Lung microvascular endothelial cell (primary cell): ENCODE data around the gene TRIM17. TPM values are rescaled to one million over a fixed set of nuclear protein-coding genes. Genes with fewer than 3 reads are reported as not detected.

Experiments
- DNase-seq, 2 donors: peaks; one replicate each; pipeline versions ENCODE4 v3.0.0 to v3.0.0-alpha.2; 2010; ENCODE audit warnings: low read depth in 2 of 2
- total RNA-seq: library from RNA; depleted of rRNA; stranded (reverse); fragments of >200 nt; gene quantifications from 2 replicates; pipeline ENCODE4 v1.2.1, GENCODE V29; 2014

Gene TRIM17
- total RNA-seq, 1 donor from 2014 or later, result not detected

DNA sequence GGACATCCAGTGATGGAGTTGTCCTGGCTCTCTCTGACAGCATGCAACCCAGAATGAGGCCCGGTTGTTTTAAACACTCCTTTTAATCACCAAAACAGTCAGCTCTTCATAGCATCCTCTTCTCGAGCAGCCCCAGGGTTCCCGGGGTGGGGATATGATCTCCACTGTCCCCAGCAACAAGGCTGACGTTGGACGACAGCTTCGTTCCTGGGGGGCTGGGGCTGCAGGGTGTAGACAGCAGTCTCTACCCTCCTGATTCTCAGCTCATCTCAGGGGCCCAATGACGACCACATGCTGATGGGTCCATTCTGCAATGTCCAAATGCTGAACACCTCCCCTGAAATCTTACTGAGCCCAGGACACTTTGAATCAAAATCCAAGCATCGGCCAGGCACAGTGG is 37.0 kb downstream of the TRIM17 start:
- DNase-seq, result no peak

DNA sequence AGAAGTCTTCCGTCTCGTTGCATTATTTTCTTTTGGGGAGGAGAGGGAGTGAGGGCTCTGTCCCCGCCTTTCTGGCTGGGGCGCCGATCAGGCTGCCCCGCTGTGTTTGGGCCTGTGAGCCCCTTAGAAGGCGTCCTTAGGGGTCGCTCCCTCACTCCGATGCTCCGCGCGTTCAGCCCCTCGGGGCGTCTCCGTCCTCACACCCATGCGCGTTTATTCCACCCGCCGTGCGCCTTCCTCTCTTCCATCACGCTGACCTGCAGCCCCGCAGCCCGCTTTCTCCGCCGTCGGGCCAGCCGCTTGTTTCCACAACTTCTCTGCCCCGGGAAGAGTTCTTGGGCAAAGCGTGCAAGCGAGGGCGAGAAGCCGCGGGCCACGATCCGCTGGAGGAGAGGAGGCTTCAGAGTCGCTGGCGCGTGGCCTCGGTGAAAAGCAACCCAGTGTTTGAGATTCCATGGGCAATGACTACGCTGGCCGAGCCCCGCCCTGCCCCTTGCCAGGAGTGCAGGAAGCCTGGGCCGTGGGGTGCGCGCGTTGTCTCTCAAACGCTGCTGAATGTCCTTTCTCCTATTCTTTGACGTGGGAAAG is 37.7 kb downstream of the TRIM17 start:
- peak in 1 of 2 donors; percentile 20 for DNase-seq

DNA sequence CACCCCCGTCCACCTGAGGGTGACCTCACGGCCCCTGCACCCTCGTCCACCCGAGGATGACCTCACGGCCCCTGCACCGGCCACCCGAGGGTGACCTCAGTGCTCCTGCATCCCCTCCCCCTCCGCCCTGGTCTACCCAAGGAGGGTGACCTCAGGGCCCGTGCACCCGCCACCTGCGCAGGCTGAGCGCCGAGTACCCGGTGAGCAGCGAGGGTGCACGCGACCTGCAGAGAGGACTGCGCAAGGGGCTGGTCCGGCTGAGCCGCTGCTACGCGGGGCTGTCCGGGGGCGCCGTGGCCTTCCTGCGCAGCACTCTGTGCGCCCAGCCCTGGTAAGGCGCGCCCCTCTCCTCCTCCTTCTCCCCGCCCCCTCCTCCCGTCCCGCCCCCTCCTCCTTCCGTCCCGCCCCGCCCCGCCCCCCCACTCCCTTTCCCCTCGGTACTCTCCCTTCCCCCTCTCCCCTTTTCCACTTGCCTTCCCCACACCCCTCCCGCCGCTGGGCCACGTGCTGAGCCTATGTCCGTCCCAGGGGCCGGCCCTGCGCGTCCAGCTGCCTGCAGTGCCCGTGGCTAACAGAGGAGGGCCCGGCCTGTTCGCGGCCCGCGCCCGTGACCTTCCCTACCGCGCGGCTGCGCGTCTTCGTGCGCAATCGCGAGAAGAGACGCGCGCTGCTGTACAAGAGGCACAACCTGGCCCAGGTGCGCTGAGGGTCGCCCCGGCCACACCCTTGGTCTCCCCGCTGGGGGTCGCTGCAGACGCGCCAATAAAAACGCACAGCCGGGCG is 38.4 kb downstream of the TRIM17 start:
- DNase-seq, result peak; percentile 58 to 67

DNA sequence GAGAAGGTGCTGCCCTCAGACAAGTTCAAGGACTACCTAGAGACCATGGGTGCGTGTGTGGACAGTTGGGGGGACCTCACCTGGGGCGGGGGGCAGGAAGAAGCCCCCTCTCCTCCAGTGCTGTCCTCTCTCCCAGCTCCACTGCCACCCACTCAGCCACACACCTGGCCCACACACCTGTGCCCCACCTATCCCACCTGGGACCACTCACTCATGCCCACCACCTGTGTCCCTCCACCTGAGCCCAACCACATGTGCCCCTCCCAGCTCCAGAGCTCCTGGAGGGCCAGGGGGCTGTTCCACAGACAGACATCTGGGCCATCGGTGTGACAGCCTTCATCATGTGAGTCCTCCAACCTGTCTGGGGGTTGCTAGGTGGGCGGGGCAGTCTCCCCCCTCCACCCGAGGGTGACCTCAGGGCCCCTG is 39.0 kb downstream of the TRIM17 start:
- DNase-seq, result no peak

DNA sequence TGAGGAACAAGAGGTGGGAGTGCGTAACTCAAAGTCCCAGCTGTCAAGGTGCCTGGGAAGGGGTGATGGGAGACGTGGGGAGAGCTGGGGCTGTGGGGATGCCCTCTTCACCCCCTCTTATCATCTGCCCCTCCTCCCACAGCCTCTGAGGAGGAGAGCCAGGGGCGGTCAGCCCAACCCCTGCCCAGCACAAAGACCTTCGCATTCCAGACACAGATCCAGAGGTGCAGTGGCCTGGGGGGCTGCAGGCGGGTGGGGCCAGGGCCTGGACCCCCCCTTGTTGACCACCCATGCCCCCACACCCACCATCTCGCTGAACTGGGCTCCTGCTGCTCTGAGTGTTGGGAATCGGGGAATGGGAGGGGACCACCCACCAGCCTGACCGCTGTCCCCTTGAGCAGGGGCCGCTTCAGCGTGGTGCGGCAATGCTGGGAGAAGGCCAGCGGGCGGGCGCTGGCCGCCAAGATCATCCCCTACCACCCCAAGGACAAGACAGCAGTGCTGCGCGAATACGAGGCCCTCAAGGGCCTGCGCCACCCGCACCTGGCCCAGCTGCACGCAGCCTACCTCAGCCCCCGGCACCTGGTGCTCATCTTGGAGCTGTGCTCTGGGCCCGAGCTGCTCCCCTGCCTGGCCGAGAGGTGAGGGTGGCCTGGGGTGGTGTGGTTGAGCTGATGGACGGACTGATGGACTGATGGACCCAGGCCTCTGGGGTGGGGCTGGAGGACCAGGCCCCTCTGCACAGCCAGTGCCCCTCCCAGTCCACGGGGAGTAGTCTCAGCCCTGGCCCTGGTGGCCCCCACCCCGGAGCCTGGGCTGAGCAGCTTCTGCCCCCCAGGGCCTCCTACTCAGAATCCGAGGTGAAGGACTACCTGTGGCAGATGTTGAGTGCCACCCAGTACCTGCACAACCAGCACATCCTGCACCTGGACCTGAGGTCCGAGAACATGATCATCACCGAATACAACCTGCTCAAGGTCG is 39.7 kb downstream of the TRIM17 start:
- no peak for DNase-seq

DNA sequence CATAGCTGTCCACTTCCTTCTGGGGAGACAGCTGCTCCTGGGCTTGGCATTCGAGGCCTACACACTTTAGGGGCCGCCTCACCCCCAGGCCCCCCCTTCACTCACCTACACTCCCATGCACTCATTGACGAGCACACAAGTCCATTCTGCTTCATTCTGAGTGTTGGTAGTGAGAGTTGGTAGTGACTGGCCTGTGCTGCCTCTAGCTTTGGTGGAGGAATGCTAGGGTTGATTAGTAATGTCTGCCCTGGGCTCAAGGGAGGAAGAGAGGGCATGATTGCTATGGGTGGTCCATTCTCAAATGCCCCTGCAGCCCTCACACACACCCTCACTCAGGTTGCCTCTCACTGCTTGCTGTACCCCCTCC is 40.4 kb downstream of the TRIM17 start:
- no peak for DNase-seq

DNA sequence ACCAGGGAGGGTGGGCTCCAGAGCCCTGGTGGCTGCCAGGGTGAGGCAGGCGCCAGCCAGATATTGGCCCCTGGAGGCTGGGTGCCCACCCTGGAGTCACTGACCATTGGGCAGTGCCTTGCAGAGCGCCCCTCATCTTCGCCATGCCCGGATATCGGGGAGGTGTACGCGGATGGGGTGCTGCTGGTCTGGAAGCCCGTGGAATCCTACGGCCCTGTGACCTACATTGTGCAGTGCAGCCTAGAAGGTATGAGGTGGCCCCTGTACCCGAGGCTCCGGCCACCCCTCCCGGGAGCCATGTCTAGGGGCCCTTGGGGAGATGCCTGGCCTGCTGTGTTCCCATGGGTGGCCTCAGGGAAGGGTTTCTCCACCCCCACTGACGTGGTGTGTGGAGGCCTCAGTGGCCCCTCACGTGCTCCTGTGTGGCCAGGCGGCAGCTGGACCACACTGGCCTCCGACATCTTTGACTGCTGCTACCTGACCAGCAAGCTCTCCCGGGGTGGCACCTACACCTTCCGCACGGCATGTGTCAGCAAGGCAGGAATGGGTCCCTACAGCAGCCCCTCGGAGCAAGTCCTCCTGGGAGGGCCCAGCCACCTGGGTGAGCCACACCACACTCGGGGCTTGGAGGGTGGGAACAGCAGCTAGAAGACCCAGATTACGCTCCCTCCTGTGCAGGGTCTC is 40.9 kb downstream of the TRIM17 start:
- DNase-seq, result no peak

DNA sequence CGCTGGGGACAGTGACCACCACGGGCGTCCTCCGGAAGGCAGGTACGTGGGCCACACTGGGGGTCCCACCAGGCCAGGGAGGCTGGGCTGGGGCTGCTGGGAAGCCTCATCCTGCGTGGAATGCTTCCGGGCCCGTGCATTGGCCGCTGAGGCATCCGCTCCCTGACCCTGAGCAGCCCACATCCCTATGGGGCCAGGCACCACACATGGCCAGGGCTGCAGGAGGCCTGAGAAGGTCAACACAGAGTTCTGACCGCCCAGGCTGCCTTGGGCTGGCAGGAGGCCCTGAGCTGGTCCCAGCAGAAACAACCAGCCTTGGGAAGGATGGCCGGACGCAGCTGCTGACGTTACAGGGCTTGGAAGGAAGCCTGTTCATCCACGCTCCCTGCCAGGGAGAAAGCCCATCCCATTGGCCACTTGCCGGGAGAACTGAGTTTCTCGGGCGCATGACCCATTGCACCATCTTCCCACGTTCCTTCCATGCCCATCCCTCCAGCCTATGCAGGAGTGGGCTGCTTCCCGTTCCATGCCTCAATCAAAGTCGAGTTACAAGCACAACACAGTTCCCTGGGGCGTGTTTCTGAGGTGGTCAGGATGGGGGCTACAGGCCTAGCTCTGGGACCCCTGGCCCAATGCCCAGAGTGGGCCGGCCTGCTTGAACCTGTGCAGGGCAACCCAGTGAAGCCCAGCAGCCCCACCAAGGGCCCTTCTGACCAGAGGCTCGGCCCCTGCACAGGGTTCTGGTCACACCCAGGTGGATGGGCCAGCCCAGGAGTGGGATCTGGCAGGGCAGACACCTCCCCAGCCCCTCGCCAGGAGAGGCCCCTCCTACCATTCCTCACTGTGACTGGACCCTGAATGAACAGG is 41.7 kb downstream of the TRIM17 start:
- peak in 1 of 2 donors; percentile 45 for DNase-seq

DNA sequence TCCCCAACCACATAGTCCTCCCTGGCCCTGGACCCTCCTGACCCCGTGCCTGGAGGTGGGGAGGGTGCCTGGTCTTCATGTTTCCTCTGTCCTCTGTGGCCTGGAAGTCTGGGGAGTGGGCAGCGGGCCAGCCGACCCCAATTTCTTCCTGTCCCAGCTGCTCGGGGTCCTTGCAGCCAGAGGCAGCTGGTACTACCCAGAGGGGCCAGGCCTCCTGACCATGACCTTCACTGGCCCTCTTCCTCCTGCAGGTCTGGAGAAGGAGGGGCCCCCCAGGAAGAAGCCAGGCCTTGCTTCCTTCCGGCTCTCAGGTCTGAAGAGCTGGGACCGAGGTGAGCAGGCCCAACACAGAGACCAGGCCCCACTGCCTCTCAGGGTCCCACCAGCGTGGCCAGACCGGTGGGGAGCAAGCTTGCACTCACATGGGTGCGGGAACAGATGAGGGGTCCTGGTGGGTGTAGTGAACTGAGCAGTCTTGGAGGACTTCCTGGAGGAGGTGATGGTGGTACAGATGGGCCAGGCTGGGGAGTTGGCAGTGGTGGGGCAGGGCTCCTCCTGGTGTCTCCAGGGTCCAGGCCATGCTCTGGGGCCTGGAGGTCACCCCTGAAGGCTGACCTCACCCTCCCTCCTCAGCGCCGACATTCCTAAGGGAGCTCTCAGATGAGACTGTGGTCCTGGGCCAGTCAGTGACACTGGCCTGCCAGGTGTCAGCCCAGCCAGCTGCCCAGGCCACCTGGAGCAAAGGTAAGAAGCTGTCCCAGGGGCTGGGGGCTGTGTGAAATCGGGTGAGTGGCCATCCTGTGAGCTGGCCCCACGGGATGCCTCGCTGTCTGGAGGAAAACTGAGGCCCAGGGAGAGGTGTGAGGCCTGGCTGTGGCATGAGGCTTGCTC is 42.7 kb downstream of the TRIM17 start:
- no peak for DNase-seq

DNA sequence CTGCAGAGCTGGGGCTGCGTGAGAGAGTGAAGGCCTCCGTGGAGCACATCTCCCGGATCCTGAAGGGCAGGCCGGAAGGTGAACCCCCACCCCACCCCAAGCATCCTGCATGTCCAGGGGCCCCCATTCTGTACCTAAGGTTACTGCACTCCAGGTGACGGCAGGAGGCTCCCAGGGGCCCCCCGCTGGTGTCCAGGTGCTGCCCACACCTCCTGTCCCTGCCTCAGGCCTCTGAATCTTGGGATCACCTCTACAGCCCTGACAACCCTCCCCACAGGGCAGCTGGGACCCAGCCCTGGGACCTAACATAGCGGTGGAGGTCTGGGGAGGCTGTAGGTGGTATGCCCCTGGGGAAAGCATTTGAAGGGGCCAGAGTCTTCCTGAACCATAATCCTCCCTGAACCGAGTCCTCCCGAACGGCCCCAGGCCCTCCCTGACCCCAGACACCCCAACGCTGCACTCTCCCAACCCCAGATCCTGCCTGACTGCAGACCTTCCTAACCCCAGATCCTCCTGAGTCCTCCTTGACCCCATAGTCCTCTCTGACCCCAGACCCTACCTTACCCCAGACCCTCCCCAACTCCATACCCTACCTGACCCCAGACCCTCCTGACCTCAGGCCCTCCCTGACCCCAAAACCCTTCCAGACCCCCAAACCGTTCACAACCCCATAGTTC is 43.5 kb downstream of the TRIM17 start:
- no peak for DNase-seq

DNA sequence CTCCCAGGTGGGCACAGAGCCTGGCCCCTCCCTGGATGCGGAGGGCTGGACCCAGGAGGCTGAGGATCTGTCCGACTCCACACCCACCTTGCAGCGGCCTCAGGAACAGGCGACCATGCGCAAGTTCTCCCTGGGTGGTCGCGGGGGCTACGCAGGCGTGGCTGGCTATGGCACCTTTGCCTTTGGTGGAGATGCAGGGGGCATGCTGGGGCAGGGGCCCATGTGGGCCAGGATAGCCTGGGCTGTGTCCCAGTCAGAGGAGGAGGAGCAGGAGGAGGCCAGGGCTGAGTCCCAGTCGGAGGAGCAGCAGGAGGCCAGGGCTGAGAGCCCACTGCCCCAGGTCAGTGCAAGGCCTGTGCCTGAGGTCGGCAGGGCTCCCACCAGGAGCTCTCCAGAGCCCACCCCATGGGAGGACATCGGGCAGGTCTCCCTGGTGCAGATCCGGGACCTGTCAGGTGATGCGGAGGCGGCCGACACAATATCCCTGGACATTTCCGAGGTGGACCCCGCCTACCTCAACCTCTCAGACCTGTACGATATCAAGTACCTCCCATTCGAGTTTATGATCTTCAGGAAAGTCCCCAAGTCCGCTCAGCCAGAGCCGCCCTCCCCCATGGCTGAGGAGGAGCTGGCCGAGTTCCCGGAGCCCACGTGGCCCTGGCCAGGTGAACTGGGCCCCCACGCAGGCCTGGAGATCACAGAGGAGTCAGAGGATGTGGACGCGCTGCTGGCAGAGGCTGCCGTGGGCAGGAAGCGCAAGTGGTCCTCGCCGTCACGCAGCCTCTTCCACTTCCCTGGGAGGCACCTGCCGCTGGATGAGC is 44.3 kb downstream of the TRIM17 start:
- DNase-seq, result no peak

DNA sequence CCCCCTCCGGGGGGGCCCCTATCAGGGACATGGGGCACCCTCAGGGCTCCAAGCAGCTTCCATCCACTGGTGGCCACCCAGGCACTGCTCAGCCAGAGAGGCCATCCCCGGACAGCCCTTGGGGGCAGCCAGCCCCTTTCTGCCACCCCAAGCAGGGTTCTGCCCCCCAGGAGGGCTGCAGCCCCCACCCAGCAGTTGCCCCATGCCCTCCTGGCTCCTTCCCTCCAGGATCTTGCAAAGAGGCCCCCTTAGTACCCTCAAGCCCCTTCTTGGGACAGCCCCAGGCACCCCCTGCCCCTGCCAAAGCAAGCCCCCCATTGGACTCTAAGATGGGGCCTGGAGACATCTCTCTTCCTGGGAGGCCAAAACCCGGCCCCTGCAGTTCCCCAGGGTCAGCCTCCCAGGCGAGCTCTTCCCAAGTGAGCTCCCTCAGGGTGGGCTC is 44.9 kb downstream of the TRIM17 start:
- no peak for DNase-seq

DNA sequence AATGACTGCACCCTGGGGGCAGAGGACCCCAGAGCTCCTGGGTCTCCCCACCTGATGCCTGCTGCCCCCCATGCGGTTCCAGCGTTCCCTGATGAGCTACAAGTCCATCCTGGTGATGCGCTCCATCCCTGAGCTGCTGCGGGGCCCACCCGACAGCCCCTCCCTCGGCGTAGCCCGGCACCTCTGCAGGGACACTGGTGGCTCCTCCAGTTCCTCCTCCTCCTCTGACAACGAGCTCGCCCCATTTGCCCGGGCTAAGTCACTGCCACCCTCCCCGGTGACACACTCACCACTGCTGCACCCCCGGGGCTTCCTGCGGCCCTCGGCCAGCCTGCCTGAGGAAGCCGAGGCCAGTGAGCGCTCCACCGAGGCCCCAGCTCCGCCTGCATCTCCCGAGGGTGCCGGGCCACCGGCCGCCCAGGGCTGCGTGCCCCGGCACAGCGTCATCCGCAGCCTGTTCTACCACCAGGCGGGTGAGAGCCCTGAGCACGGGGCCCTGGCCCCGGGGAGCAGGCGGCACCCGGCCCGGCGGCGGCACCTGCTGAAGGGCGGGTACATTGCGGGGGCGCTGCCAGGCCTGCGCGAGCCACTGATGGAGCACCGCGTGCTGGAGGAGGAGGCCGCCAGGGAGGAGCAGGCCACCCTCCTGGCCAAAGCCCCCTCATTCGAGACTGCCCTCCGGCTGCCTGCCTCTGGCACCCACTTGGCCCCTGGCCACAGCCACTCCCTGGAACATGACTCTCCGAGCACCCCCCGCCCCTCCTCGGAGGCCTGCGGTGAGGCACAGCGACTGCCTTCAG is 45.5 kb downstream of the TRIM17 start:
- no peak for DNase-seq

DNA sequence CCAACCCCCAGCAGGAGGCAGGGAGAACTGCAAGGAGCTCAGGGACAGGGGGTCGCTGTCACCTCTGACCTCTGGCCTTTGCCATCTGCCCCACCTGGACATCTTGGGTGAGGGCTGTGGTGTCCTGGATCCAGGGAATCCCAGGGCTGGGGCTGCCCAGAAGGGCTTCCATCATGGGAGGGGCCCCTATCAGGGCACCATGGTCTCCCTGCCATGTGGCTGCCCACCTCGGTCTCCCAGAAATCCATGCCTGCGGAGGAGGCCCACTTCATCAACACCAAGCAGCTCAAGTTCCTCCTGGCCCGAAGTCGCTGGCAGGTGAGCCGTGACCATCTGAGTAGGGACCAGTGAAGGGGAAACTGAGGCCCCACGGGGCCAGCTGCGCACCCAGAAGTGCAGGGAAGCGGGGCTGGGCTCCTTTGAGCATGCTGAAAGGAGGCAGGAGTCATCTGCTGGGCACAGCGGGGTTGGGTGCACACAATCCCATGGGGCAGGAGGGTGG is 46.2 kb downstream of the TRIM17 start:
- no peak for DNase-seq

DNA sequence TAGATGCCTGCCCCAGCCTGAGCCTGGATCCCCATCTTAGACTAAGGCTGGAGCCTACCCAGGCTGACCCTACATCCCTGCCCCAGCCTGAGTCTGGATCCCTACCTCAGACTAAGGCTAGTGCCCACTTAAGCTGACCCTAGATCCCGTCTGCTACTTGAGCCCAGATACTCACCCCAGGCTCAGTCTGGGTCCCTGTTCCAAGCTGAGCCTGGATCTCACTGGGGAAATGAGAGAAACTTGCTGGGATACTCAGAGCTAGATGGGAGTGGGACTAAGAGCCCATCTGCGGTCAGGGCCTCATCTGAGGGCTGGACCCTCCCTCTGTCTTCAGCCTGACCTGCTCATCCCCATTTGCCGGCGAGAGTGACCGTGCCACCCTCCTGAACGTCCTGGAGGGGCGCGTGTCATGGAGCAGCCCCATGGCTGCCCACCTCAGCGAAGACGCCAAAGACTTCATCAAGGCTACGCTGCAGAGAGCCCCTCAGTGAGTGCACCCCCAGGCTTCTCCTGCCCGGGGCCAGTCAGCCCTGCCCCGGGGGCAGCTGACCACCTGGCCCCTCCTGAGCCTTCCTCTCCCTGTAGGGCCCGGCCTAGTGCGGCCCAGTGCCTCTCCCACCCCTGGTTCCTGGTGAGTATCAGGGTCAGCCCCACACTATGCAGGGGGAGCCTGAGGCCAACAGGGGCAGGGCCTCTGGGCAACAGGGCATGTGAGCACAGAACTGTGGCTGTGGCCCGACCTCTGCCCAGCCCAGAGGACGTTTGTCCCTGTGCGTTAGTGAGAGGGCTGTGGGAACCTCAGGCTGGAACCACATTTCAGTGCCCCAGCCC is 46.8 kb downstream of the TRIM17 start:
- no peak for DNase-seq
